GM10248 (cell line): ENCODE measurements around the gene VWA3A.
A peak's percentile ranks its signal among the peaks of the same experiment; 100 is the strongest.

Experiments used
- CTCF ChIA-PET: fragments of 300-600 bp; sonication (Branson Sonifier 250); formaldehyde crosslinking; extraction: SDS; loops from one replicate; lab custom pipeline; 2021; ENCODE audit warnings: antibody characterized with exemption; lab: Yijun Ruan, JAX
- POLR2A ChIA-PET: fragments of 350-650 bp; sonication (Branson Sonifier 250); formaldehyde crosslinking; extraction: SDS; loops from one replicate; lab custom pipeline; 2020; ENCODE audit warnings: antibody characterized with exemption; lab: Yijun Ruan, JAX
- DNase-seq: peaks from one replicate; pipeline ENCODE4 v3.0.0; 2012; ENCODE audit errors: extremely low spot score
- TF ChIP-seq, protein P1 (sequence below): IDR thresholded peaks from 2 replicates; pipeline ENCODE4 v1.5.1; 2012; ENCODE audit warnings: mild to moderate bottlenecking, low read depth; ENCODE audit errors: extremely low read depth, missing control alignments, control extremely low read depth

Gene VWA3A

DNA sequence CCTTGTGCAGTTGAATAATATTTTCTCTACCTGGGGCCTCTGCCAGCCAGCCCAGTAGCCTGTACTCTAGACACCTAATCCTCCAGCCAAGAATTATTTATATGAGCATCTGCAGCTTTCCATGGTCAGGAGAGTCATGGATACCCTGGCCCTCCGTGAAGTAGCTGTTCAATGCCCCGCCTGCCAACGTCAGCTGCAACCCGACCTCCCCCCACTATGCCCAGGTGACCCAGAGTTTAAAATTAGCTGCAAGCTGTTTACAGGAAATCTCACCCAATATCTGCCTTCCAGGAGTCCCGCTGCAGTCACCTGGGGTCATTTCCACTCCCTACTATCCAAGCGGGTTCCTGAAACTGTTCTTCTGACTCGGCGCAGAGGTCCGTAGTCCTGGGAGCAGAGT lies 82.3 kb downstream of the VWA3A start:
- DNase-seq: no peak
- POLR2A ChIA-PET: no interaction called here
- TF ChIP-seq, protein P1, sequence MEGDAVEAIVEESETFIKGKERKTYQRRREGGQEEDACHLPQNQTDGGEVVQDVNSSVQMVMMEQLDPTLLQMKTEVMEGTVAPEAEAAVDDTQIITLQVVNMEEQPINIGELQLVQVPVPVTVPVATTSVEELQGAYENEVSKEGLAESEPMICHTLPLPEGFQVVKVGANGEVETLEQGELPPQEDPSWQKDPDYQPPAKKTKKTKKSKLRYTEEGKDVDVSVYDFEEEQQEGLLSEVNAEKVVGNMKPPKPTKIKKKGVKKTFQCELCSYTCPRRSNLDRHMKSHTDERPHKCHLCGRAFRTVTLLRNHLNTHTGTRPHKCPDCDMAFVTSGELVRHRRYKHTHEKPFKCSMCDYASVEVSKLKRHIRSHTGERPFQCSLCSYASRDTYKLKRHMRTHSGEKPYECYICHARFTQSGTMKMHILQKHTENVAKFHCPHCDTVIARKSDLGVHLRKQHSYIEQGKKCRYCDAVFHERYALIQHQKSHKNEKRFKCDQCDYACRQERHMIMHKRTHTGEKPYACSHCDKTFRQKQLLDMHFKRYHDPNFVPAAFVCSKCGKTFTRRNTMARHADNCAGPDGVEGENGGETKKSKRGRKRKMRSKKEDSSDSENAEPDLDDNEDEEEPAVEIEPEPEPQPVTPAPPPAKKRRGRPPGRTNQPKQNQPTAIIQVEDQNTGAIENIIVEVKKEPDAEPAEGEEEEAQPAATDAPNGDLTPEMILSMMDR: no peak
- CTCF ChIA-PET: interaction anchor here (1.3 to 2.1 kb wide), 3 partner anchors 10 to 122 kb away, joined by 3 to 12 read pairs (median 4); no protein-coding TSS in a partner anchor

DNA sequence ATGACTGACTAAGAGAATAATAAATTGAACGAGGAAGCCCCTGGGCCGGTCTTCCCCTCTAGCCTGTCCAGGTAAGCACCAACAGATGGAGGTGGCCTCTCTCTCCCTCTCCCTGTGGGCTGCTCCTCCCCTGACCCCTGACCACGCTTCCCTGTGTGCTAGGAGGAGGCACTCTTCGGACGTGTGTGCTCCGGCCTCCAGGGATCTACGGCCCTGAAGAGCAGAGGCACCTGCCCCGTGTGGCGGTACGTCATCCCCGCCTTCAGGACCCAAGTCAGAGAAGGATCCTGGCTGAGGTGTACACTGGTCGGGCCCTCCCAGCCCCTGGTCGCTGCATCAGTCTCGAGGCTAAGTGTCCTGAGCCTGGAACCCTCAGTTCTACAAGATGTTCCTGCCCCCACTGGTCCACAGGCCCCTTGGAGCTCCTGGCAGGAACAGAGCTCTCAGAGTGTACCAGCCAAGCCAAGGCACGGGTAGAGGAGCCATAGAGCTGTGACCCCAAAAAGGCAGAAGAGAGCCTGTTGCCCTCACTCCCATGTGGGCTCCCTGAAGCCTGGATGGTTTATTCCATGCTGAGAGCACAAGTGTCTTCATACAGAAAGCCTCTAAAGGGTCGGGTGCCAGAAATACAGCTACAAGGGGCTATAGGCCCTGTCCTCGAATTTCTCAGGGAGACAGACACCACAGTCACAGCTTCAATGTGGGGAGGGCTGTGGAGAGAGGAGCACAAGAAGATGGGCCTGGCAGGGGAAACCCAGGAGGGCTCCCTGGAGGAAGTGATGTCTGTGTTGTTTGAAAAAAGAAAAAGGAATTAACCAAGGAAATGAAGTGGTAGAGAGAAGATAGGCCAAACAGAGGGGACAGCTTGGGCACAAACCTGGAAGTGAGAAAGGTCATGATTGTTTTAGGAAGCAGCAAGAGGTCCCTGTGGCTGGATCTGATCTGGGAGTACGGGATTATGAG lies 85.9 kb downstream of the VWA3A start:
- ChIA-PET CTCF (interaction anchor here (1.0 kb wide), 1 partner anchor 178 kb away, joined by 3 read pairs; no protein-coding TSS in a partner anchor), POLR2A (no interaction called here)
- DNase-seq: no peak
- TF ChIP-seq, protein P1: no peak

DNA sequence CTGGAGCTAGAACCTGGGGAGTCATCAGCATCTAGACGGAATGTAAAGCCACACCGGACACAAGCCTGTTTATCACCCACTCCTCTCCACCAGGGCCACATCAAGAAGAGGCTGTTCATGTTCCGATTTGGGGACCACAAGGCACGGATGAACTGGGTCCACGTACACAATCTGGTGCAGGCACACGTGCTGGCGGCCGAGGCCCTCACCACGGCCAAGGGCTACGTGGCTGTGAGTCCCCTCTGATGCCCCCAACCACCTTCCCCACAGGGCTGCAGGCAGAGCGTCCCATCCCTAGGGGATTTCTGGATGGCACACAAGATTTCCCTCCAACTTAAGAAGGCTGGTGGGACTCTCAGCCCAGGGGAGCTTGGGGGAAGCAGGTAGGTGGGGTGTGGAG lies 89.1 kb downstream of the VWA3A start:
- ChIA-PET POLR2A (no interaction called here), CTCF (interaction anchor here (2.3 kb wide), 1 partner anchor 7 kb away, joined by 8 read pairs; no protein-coding TSS in a partner anchor)
- no peak for DNase-seq
- TF ChIP-seq, protein P1: no peak

DNA sequence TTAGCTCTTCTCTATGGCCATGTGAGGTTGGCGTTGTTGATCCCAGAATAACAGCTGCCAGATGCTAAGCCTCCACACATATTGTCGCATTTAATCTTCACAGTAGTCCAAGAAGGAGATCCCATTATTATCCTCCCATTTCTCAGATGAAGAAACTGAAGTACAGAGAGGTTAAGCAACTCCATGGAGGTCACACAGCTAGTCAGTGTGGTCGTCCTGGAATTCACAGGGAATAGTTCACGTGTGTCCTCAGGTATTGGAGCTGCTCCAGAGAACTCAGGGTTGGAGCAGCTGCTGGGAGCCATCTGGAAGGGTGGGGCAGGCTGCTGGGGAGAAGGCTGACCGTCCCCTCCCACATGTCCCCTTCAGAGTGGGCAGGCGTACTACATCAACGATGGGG lies 89.5 kb downstream of the VWA3A start:
- TF ChIP-seq, protein P1: no peak
- CTCF ChIA-PET: interaction anchor here (2.3 kb wide), 1 partner anchor 7 kb away, joined by 8 read pairs; no protein-coding TSS in a partner anchor

DNA sequence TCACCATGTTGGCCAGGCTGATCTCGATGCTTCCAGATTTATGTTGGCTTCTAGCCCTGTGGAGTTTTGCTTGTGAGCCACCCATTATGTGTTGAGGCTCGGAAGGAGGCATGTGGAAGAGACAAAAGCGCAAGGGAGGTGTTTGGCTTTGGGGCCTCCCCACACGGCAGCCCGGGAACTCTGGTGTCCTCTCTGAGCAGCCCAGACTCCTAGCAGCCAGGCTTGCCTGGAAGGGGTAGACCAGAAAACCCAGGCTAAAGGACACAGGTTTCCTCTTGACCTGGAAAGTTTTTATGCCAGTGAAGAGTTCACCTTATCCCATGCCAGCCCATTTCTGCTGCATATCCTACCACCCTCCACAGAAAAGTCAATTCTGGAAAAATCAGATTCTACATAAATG lies 91.0 kb downstream of the VWA3A start:
- POLR2A ChIA-PET: no interaction called here
- DNase-seq: no peak
- TF ChIP-seq, protein P1: no peak
- CTCF ChIA-PET: no interaction called here

More for the DNA sequence above, 89.5 kb downstream of the VWA3A start:
- DNase-seq: no peak
- POLR2A ChIA-PET: no interaction called here

DNA sequence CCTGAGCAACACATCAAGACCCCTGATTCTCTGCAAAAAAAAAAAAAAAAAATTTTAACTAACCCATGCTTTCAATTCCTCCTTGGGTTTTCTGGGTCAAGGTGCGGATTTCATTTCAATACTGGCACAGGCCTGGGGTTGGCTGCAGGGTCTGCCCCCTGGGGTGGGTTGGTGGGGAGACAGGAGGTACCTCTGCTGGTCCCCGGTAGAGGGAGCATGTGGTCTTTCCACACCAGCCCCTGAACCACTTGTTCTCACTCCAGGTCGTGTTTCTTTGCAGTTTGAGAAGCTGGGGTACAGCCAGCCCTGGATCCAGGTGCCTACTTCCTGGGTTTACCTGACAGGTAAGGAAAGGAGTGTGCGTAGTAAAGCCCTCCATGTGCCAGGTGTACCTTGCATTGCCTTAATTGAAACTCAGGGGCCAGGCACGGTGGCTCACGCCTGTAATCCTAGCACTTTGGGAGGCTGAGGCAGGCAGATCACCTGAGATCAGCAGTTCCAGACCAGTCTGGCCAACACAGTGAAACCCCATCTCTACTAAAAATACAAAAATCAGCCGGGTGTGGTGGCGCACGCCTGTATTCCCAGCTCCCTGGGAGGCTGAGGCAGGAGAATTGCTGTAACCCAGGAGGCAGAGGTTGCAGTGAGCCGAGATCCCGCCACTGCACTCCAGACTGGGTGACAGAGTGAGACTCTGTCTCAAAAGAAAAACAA lies 91.7 kb downstream of the VWA3A start:
- DNase-seq: peak; percentile 54
- TF ChIP-seq, protein P1: peak; percentile 32
- ChIA-PET CTCF (interaction anchor here (0.9 to 1.6 kb wide), 4 partner anchors 10 to 184 kb away, joined by 3 to 4 read pairs (median 4); no protein-coding TSS in a partner anchor), POLR2A (no interaction called here)
